GM06990 (cell line): ENCODE data around the gene FXYD6.

Source experiments
- DNase-seq: peaks from one replicate; pipeline ENCODE4 v3.0.0-alpha.2; 2011; ENCODE audit not compliant: insufficient read length; ENCODE audit errors: extremely low read depth
- H3K27me3 ChIP-seq: replicated peaks from 2 replicates; pipeline ENCODE4 v1.6.0; 2011; ENCODE audit warnings: low read length; ENCODE audit not compliant: control insufficient read depth, insufficient read depth
- H3K36me3 ChIP-seq: 2 replicates; pipeline ENCODE4 v1.5.1; 2011; ENCODE audit warnings: low read length; ENCODE audit not compliant: control insufficient read depth, insufficient read depth
- H3K4me3 ChIP-seq: replicated peaks from 2 replicates; pipeline ENCODE4 v1.5.1; 2011; ENCODE audit warnings: low read depth, mild to moderate bottlenecking, control low read depth, low read length
- CTCF ChIP-seq: IDR thresholded peaks from 2 replicates; pipeline ENCODE4 v1.5.1; 2011; ENCODE audit warnings: low read length, control low read depth, mild to moderate bottlenecking, inconsistent platforms; ENCODE audit not compliant: insufficient read depth, poor library complexity, severe bottlenecking

Gene FXYD6

GRCh38 chr11:117818041-117818873 is 58.2 kb downstream of the FXYD6 start:
- DNase-seq, result peak; percentile 79
- Histone ChIP-seq H3K36me3 (no peaks in the 10 kb centered on the region), H3K27me3 (no peaks in the 10 kb centered on the region), H3K4me3 (no peak overlapping the region)
- no peak for TF ChIP-seq CTCF

- TF ChIP-seq CTCF, result peak; percentile 98
- H3K27me3 ChIP-seq, result no peaks in the 10 kb centered on the region
- DNase-seq, result no peak
- H3K36me3 ChIP-seq, result no peaks in the 10 kb centered on the region
- H3K4me3 ChIP-seq, result peak overlapping the region; percentile 44
Measured at GRCh38 chr11:117817368-117818040, 59.0 kb downstream of the FXYD6 start.

GRCh38 chr11:117816846-117817367 is 59.6 kb downstream of the FXYD6 start:
- no peaks in the 10 kb centered on the region for H3K36me3 ChIP-seq
- peak overlapping the region; percentile 44 for H3K4me3 ChIP-seq
- H3K27me3 ChIP-seq, result no peaks in the 10 kb centered on the region
- TF ChIP-seq CTCF, result no peak
- peak; percentile 66 for DNase-seq

- H3K36me3 ChIP-seq, result no peaks in the 10 kb centered on the region
- peak overlapping the region; percentile 26 for H3K4me3 ChIP-seq
- DNase-seq, result peak; percentile 55
- H3K27me3 ChIP-seq, result no peaks in the 10 kb centered on the region
- no peak for TF ChIP-seq CTCF
Measured at GRCh38 chr11:117816151-117816741, 60.2 kb downstream of the FXYD6 start.

GRCh38 chr11:117815262-117815803 is 61.1 kb downstream of the FXYD6 start:
- Histone ChIP-seq H3K27me3 (no peaks in the 10 kb centered on the region), H3K36me3 (no peaks in the 10 kb centered on the region), H3K4me3 (peak overlapping the region; percentile 47)
- DNase-seq, result peak; percentile 84
- no peak for TF ChIP-seq CTCF
